K562 (cell line): ENCODE data around the gene KL. TPM values are rescaled to one million over a fixed set of nuclear protein-coding genes. Genes with fewer than 3 reads are reported as not detected.

Experiments used
- BRD4 ChIP-seq: fragments of 200-600 bp; sonication (generic); IDR thresholded peaks from 2 replicates; pipeline ENCODE4 v1.6.1; 2017; ENCODE audit warnings: inconsistent platforms
- CCNT2 ChIP-seq: IDR thresholded peaks from 2 replicates; pipeline ENCODE4 v1.6.1; 2011; ENCODE audit warnings: borderline replicate concordance, low read depth, mild to moderate bottlenecking, moderate library complexity, mixed read lengths, low read length; ENCODE audit not compliant: insufficient read length; ENCODE audit errors: extremely low read depth
- KLF13 ChIP-seq: fragments of 450-650 bp; IDR thresholded peaks from 2 replicates; pipeline ENCODE4 v1.6.1; 2016; ENCODE audit warnings: missing genetic modification characterization, low read depth, mild to moderate bottlenecking, missing compliant biosample characterization, moderate library complexity, borderline replicate concordance
- NRF1 ChIP-seq, 2 experiments: fragments of 450-650 bp; IDR thresholded peaks in 1 of 2; conservative IDR thresholded peaks in 1 of 2; 2 replicates each; pipeline ENCODE4 v1.6.1; 2014; ENCODE audit warnings: mild to moderate bottlenecking in 2 of 2
- TFAM ChIP-seq: fragments of 250-450 bp; sonication (Bioruptor Pico); conservative IDR thresholded peaks from 2 replicates; pipeline ENCODE4 v1.5.0; 2021; ENCODE audit warnings: mild to moderate bottlenecking, moderate library complexity
- ZC3H4 ChIP-seq: sonication (generic); formaldehyde crosslinking; IDR thresholded peaks from 2 replicates; pipeline ENCODE4 v1.9.0; 2021; ENCODE audit warnings: missing genetic modification reagents, borderline replicate concordance
- ZNF124 ChIP-seq: sonication (generic); formaldehyde crosslinking; IDR thresholded peaks from 2 replicates; pipeline ENCODE4 v1.8.1; 2022; ENCODE audit warnings: missing genetic modification reagents
- ZNF76 ChIP-seq: fragments of 250-450 bp; sonication (Bioruptor Pico); IDR thresholded peaks from 2 replicates; pipeline ENCODE4 v1.4.0; 2020; ENCODE audit warnings: mild to moderate bottlenecking, moderate library complexity, borderline replicate concordance
- polyA plus RNA-seq, 8 experiments: library from polyadenylated mRNA; depleted of rRNA in 4 of 8; stranded (reverse) in 5 of 8; unstranded in 3 of 8; fragments of >200 nt; fragmentation: Nextera tagmentation in 2 of 8; fragmentation: Illumina TruSeq in 1 of 8; extraction: Ambion mirVana in 2 of 8; extraction: Trizol in 1 of 8; gene quantifications; 2 replicates each; pipeline versions ENCODE4 v1.2.1 to v1.2.3, GENCODE V29; 2011 to 2014; ENCODE audit warnings: inconsistent platforms in 1 of 8, missing spikeins in 1 of 8
- total RNA-seq, 7 experiments: library from RNA; depleted of rRNA in 6 of 7; stranded (reverse); fragments of >200 nt in 6 of 7; fragmentation: Illumina TruSeq in 2 of 7; extraction: Trizol in 2 of 7; gene quantifications; 2 replicates each; pipeline versions ENCODE4 v1.2.1 to v1.2.3, GENCODE V29; 2011 to 2021; ENCODE audit warnings: low replicate concordance in 1 of 7
- TF ChIP-seq, protein P1 (sequence below): sonication (generic); formaldehyde crosslinking; IDR thresholded peaks from 2 replicates; pipeline ENCODE4 v1.8.0; 2022; ENCODE audit warnings: mild to moderate bottlenecking, low read depth, missing genetic modification reagents
- TF ChIP-seq, protein P2 (sequence below): fragments of 450-650 bp; IDR thresholded peaks from 2 replicates; pipeline ENCODE4 v1.7.0; 2016; ENCODE audit warnings: borderline replicate concordance
- TF ChIP-seq, protein P3 (sequence below): fragments of 450-650 bp; IDR thresholded peaks from 2 replicates; pipeline ENCODE4 v1.6.1; 2016; ENCODE audit warnings: borderline replicate concordance

Gene KL
- total and polyA plus RNA-seq, 9 of the 15 experiments (the other 6 are each of a cell fraction or from before 2014, with no cell fraction given) = not detected

DNA sequence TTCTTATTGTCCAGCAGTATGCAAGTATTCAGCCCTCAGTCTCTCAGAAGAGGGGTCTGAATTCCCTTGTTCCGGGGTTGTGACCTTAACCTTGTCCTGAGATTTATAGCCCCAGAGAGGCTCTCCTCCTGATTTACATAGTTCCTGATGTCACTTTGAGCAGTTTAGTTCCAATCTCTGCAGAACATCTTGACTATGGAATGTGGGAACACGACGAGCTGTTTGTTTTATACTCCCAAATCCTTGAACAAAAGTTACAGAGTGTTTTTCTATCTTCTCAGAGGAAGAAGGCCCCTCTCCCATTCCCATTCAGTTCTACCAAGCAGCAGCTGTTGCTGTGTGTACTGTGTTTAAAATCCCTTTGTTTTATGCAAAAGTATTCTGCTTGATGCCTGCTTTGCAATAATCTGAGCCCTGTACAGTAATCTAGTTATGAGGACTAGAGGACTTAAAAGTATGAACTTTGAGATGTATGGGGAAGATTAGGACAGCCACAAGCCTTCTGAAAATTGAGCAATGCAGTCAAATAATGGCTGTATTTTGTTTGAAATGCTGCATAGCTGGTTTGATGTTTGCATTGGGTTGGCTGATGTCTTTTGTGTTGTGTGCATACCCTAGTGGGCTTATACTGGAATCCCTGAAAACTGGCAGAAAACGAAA is 74.7 kb downstream of the KL start (continued):
- TF ChIP-seq BRD4 (no peak), CCNT2 (no peak), TFAM (CRISPR knock-in tag) (no peak), ZNF76 (CRISPR knock-in tag) (no peak), NRF1 (conservative IDR thresholded peaks at IDR 0.05 in 1 of 2, IDR thresholded peaks at IDR 0.05 in 1 of 2) (no peak), ZC3H4 (no peak), KLF13 (tag) (no peak), ZNF124 (no peak)
- TF ChIP-seq, protein P1, sequence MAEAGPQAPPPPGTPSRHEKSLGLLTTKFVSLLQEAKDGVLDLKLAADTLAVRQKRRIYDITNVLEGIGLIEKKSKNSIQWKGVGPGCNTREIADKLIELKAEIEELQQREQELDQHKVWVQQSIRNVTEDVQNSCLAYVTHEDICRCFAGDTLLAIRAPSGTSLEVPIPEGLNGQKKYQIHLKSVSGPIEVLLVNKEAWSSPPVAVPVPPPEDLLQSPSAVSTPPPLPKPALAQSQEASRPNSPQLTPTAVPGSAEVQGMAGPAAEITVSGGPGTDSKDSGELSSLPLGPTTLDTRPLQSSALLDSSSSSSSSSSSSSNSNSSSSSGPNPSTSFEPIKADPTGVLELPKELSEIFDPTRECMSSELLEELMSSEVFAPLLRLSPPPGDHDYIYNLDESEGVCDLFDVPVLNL (CRISPR knock-in tag) = no peak
- TF ChIP-seq, protein P2, sequence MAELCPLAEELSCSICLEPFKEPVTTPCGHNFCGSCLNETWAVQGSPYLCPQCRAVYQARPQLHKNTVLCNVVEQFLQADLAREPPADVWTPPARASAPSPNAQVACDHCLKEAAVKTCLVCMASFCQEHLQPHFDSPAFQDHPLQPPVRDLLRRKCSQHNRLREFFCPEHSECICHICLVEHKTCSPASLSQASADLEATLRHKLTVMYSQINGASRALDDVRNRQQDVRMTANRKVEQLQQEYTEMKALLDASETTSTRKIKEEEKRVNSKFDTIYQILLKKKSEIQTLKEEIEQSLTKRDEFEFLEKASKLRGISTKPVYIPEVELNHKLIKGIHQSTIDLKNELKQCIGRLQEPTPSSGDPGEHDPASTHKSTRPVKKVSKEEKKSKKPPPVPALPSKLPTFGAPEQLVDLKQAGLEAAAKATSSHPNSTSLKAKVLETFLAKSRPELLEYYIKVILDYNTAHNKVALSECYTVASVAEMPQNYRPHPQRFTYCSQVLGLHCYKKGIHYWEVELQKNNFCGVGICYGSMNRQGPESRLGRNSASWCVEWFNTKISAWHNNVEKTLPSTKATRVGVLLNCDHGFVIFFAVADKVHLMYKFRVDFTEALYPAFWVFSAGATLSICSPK = no peak
- TF ChIP-seq, protein P3, sequence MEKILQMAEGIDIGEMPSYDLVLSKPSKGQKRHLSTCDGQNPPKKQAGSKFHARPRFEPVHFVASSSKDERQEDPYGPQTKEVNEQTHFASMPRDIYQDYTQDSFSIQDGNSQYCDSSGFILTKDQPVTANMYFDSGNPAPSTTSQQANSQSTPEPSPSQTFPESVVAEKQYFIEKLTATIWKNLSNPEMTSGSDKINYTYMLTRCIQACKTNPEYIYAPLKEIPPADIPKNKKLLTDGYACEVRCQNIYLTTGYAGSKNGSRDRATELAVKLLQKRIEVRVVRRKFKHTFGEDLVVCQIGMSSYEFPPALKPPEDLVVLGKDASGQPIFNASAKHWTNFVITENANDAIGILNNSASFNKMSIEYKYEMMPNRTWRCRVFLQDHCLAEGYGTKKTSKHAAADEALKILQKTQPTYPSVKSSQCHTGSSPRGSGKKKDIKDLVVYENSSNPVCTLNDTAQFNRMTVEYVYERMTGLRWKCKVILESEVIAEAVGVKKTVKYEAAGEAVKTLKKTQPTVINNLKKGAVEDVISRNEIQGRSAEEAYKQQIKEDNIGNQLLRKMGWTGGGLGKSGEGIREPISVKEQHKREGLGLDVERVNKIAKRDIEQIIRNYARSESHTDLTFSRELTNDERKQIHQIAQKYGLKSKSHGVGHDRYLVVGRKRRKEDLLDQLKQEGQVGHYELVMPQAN = no peak
